ENCODE measurements around the gene ALG10B. TPM values are rescaled to one million over a fixed set of nuclear protein-coding genes. Genes with fewer than 3 reads are reported as not detected.

Gene ALG10B, protein sequence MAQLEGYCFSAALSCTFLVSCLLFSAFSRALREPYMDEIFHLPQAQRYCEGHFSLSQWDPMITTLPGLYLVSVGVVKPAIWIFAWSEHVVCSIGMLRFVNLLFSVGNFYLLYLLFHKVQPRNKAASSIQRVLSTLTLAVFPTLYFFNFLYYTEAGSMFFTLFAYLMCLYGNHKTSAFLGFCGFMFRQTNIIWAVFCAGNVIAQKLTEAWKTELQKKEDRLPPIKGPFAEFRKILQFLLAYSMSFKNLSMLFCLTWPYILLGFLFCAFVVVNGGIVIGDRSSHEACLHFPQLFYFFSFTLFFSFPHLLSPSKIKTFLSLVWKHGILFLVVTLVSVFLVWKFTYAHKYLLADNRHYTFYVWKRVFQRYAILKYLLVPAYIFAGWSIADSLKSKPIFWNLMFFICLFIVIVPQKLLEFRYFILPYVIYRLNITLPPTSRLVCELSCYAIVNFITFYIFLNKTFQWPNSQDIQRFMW
- 1 to 10 TPM; 2.1 to 9.9 (median 6.8) TPM for total RNA-seq

GRCh38 chr12:38316391-38317129 lies at the start of gene ALG10B:
ALG10B (plus strand) TSS chr12:38316774; CDS start chr12:38316894, 120 bp downstream.
- peak; percentile 99 to 100 for ATAC-seq (ENCODE audit: low FRiP score in 2 of 2)
- Histone ChIP-seq H3K36me3 (no peaks in the 10 kb centered on the region), H3K9me3 (no peaks in the 10 kb centered on the region), H3K4me3 (peak within 1 kb of the TSS; percentile 59 to 63 (median 62)), H3K27ac (peak within 1 kb of the TSS; percentile 82 to 90 (median 87)), H3K27me3 (no peaks in the 10 kb centered on the region), H3K4me1 (peaks cover 0 to 10% (median 8%) of the 10 kb centered on the region in 4 donors)
- peak in 1 of 4 donors; percentile 49 for TF ChIP-seq EP300 (IDR thresholded peaks at IDR 0.05)
- TF ChIP-seq POLR2A (IDR thresholded peaks at IDR 0.05), result peak in 2 of 4 donors; percentile 23 to 47
- no peak for TF ChIP-seq POLR2AphosphoS5 (IDR thresholded peaks at IDR 0.05)
- TF ChIP-seq, protein P1, sequence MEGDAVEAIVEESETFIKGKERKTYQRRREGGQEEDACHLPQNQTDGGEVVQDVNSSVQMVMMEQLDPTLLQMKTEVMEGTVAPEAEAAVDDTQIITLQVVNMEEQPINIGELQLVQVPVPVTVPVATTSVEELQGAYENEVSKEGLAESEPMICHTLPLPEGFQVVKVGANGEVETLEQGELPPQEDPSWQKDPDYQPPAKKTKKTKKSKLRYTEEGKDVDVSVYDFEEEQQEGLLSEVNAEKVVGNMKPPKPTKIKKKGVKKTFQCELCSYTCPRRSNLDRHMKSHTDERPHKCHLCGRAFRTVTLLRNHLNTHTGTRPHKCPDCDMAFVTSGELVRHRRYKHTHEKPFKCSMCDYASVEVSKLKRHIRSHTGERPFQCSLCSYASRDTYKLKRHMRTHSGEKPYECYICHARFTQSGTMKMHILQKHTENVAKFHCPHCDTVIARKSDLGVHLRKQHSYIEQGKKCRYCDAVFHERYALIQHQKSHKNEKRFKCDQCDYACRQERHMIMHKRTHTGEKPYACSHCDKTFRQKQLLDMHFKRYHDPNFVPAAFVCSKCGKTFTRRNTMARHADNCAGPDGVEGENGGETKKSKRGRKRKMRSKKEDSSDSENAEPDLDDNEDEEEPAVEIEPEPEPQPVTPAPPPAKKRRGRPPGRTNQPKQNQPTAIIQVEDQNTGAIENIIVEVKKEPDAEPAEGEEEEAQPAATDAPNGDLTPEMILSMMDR (IDR thresholded peaks at IDR 0.05), result peak in 5 of 6 experiments; percentile 26 to 68 (median 49)
- 0 to 1% methylated on average over 42 of the region's 42 CpGs for WGBS, 2 donors
- DNase-seq, result peak; percentile 91 to 93

DNA sequence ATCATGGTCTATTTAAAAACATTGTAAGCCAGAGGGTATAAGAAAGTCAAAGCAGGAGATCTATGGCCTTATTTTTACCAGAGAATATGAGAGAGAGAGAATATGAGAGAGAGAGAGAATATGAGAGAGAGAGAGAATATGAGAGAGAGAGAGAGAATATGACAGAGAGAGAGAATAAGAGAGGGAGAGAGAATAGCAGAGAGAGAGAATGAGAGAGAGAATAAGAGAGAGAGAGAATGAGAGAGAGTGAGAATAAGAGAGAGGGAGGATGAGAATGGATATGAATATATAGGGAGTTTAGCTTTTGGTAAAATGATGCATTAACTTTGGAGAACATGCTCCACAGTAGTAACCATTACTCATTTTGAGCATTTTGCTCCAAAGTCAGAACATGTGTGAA lies 48.0 kb upstream of the ALG10B start:
- no peak overlapping the region for H3K4me3 ChIP-seq
- DNase-seq (no peak), ATAC-seq (ENCODE audit: low FRiP score in 2 of 2) (no peak)
- TF ChIP-seq POLR2AphosphoS5 (IDR thresholded peaks at IDR 0.05) (no peak), POLR2A (IDR thresholded peaks at IDR 0.05) (no peak), EP300 (IDR thresholded peaks at IDR 0.05) (no peak)
- TF ChIP-seq, protein P1 (IDR thresholded peaks at IDR 0.05), result no peak
- no peaks in the 10 kb centered on the region for H3K27me3 ChIP-seq
- H3K36me3 ChIP-seq, result no peaks in the 10 kb centered on the region
- H3K4me1 ChIP-seq, result no peaks in the 10 kb centered on the region
- H3K9me3 ChIP-seq, result no peaks in the 10 kb centered on the region
- no peak overlapping the region for H3K27ac ChIP-seq

GRCh38 chr12:38269897-38270296 lies 46.7 kb upstream of the ALG10B start:
- DNase-seq (no peak), ATAC-seq (ENCODE audit: low FRiP score in 2 of 2) (no peak)
- TF ChIP-seq EP300 (IDR thresholded peaks at IDR 0.05) (no peak), POLR2A (IDR thresholded peaks at IDR 0.05) (no peak), POLR2AphosphoS5 (IDR thresholded peaks at IDR 0.05) (no peak)
- TF ChIP-seq, protein P1 (IDR thresholded peaks at IDR 0.05), result no peak
- Histone ChIP-seq H3K4me3 (no peak overlapping the region), H3K27ac (no peak overlapping the region), H3K4me1 (no peaks in the 10 kb centered on the region), H3K27me3 (no peaks in the 10 kb centered on the region), H3K9me3 (no peaks in the 10 kb centered on the region), H3K36me3 (no peaks in the 10 kb centered on the region)
- 32 to 51% methylated on average over 1 of the region's 1 CpG for WGBS, 2 donors

DNA sequence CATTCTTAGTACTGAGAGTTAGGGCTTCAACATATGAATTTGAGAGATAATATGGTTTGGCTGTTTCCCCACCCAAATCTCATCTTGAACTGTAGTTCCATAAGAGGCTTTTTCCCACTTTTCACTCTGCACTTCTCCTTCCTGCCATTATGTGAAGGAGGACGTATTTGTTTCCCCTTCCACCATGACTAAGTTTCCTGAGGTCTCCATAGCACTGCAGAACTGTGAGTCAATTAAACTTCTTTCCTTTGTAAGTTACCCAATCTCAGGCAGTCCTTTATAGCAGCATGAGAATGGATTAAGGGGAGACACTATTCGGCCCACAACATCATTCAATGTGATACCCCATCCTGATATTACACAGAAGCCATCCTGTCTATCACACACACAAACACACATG lies 36.8 kb upstream of the ALG10B start:
- Histone ChIP-seq H3K27me3 (no peaks in the 10 kb centered on the region), H3K9me3 (no peaks in the 10 kb centered on the region), H3K27ac (no peak overlapping the region), H3K4me3 (no peak overlapping the region), H3K4me1 (no peaks in the 10 kb centered on the region), H3K36me3 (no peaks in the 10 kb centered on the region)
- 35 to 38% methylated on average over 2 of the region's 2 CpGs for WGBS, 2 donors
- DNase-seq (no peak), ATAC-seq (ENCODE audit: low FRiP score in 2 of 2) (no peak)
- no peak for TF ChIP-seq POLR2A (IDR thresholded peaks at IDR 0.05)
- TF ChIP-seq POLR2AphosphoS5 (IDR thresholded peaks at IDR 0.05), result no peak
- TF ChIP-seq EP300 (IDR thresholded peaks at IDR 0.05), result no peak
- TF ChIP-seq, protein P1 (IDR thresholded peaks at IDR 0.05), result no peak

All from upper lobe of left lung (tissue), 6 donors.